Stimulated activated naive CD4-positive, alpha-beta T cell treated with Interleukin-2 at 50 U/mL for 16 hours (primary cell): ENCODE measurements around the gene ACTL6B.
"Not testable (repeated sequence)": the region's sequence is repeated elsewhere in the genome, so short reads cannot be mapped to it uniquely, and the experiment has no call there.

Experiments
- DNase-seq: peaks from one replicate; lab custom pipeline; 2025; lab: John Stamatoyannopoulos, UW

The ACTL6B gene

GRCh38 chr7:100671353-100672327 is 15.4 kb upstream of the ACTL6B start:
- DNase-seq, result no peak

GRCh38 chr7:100670074-100670473 is 13.8 kb upstream of the ACTL6B start:
- DNase-seq, result no peak

GRCh38 chr7:100669106-100669505 is 12.9 kb upstream of the ACTL6B start:
- not testable (repeated sequence) for DNase-seq

GRCh38 chr7:100668069-100668449 is 11.8 kb upstream of the ACTL6B start:
- DNase-seq, result no peak

GRCh38 chr7:100667331-100668068 is 11.3 kb upstream of the ACTL6B start:
- no peak for DNase-seq

- DNase-seq, result no peak
Observed at GRCh38 chr7:100665168-100665726, 9.0 kb upstream of the ACTL6B start.

- not testable (repeated sequence) for DNase-seq
Observed at GRCh38 chr7:100662194-100662776, 6.0 kb upstream of the ACTL6B start.

- no peak for DNase-seq
Observed at GRCh38 chr7:100654908-100655831, 1.1 kb downstream of the ACTL6B start.

- no peak for DNase-seq
Observed at GRCh38 chr7:100649826-100650565, 6.3 kb downstream of the ACTL6B start.

- peak; percentile 5 for DNase-seq
Observed at GRCh38 chr7:100642534-100642907, 13.7 kb downstream of the ACTL6B start.

GRCh38 chr7:100641860-100642533 is 14.3 kb downstream of the ACTL6B start:
- DNase-seq, result no peak

GRCh38 chr7:100641463-100641859 is 14.8 kb downstream of the ACTL6B start, which contains the start of gene TFR2:
TFR2 (minus strand) TSS chr7:100641552; CDS start chr7:100641509, 43 bp downstream.
- DNase-seq, result no peak

- no peak for DNase-seq
Observed at GRCh38 chr7:100640517-100641440, 15.5 kb downstream of the ACTL6B start.

- no peak for DNase-seq
Observed at GRCh38 chr7:100639995-100640516, 16.2 kb downstream of the ACTL6B start.

- DNase-seq, result peak; percentile 58
Observed at GRCh38 chr7:100632951-100633717, 23.1 kb downstream of the ACTL6B start.

- no peak for DNase-seq
Observed at GRCh38 chr7:100630066-100630465, 26.2 kb downstream of the ACTL6B start.

GRCh38 chr7:100629117-100629716 is 27.0 kb downstream of the ACTL6B start:
- no peak for DNase-seq
